Stomach (tissue), 9 donors: ENCODE data around the gene STK33. TPM values are rescaled to one million over a fixed set of nuclear protein-coding genes. Genes with fewer than 3 reads are reported as not detected.

Source experiments
- DNase-seq, 2 donors: peaks; one replicate each; pipeline versions ENCODE4 v3.0.0 to v3.0.0-alpha.2; 2013 to 2019
- H3K27ac ChIP-seq, 5 donors: fragments of 200-600 bp in 4 of 5; sonication (generic) in 4 of 5; one replicate each; pipeline ENCODE4 v1.5.1; 2013 to 2019; ENCODE audit warnings: mild to moderate bottlenecking in 1 of 5, moderate library complexity in 1 of 5
- H3K27me3 ChIP-seq, 3 donors: fragments of 200-600 bp; sonication (generic); one replicate each; pipeline ENCODE4 v1.5.1; 2017 to 2019; ENCODE audit warnings: mixed run types in 1 of 3
- H3K36me3 ChIP-seq, 4 donors: fragments of 200-600 bp; sonication (generic); 1 replicate in 3 of 4; 2 replicates in 1 of 4; pipeline ENCODE4 v1.5.1; 2016 to 2019
- H3K4me1 ChIP-seq, 4 donors: fragments of 200-600 bp; sonication (generic); one replicate each; pipeline ENCODE4 v1.5.1; 2016 to 2019
- H3K4me3 ChIP-seq, 4 donors: fragments of 200-600 bp; sonication (generic) in 3 of 4; one replicate each; pipeline ENCODE4 v1.5.1; 2016 to 2019; ENCODE audit warnings: mild to moderate bottlenecking in 1 of 4
- H3K9me3 ChIP-seq, 4 donors: fragments of 200-600 bp; sonication (generic); one replicate each; pipeline ENCODE4 v1.5.1; 2016 to 2019
- EP300 ChIP-seq: sonication (generic); formaldehyde crosslinking; IDR thresholded peaks from one replicate; pipeline ENCODE4 v1.6.1; 2017; ENCODE audit warnings: antibody characterized with exemption
- POLR2A ChIP-seq, 4 donors: fragments of 450-650 bp; IDR thresholded peaks; one replicate each; pipeline ENCODE4 v1.6.1; 2016; ENCODE audit warnings: antibody characterized with exemption in 4 of 4, control low read depth in 2 of 4, mild to moderate bottlenecking in 1 of 4, moderate library complexity in 1 of 4
- POLR2AphosphoS5 ChIP-seq, 3 donors: sonication (generic); formaldehyde crosslinking; IDR thresholded peaks; one replicate each; pipeline ENCODE4 v1.6.1; 2016; ENCODE audit warnings: antibody characterized with exemption in 3 of 3
- WGBS, 5 donors: extraction: QIAGEN DNeasy Blood & Tissue Kit in 3 of 5; methylation state at CpG; one replicate each; pipeline versions ENCODE4 v1.1.5 to v1.1.7; 2013 to 2018; 5-methylcytosine and 5-hydroxymethylcytosine counted together
- intact Hi-C: fragments of 100-400 bp; cut with DNase I; formaldehyde crosslinking; loops from one replicate; pipeline ENCODE4 v1.15.1; 2023; ENCODE audit warnings: low total_unique reads
- polyA plus RNA-seq, 3 donors: library from polyadenylated mRNA; stranded (reverse); fragments of 200-250 nt; gene quantifications; one replicate each; pipeline ENCODE4 v1.2.3, GENCODE V29; 2013
- total RNA-seq, 5 donors: library from RNA; depleted of rRNA; stranded (reverse); fragments of >200 nt; gene quantifications; one replicate each; pipeline versions ENCODE4 v1.1.0 to v1.2.3, GENCODE V29; 2014 to 2016
- TF ChIP-seq, protein P1 (sequence below), 7 experiments: fragments of 450-650 bp in 4 of 7; fragments of 200-600 bp in 3 of 7; sonication (generic) in 3 of 7; IDR thresholded peaks; one replicate each; pipeline ENCODE4 v1.5.1; 2016 to 2019; ENCODE audit warnings: antibody characterized with exemption in 7 of 7, control low read depth in 2 of 7, mild to moderate bottlenecking in 1 of 7
- donor health status: healthy with polysubstance abuse.
- donor health status: Bipolar disorder and iron deficiency.
- donor health status: healthy.

Gene STK33
- total and polyA plus RNA-seq, 8 donors, result 3.1 to 21.3 (median 10.9) TPM; not detected in 1

DNA sequence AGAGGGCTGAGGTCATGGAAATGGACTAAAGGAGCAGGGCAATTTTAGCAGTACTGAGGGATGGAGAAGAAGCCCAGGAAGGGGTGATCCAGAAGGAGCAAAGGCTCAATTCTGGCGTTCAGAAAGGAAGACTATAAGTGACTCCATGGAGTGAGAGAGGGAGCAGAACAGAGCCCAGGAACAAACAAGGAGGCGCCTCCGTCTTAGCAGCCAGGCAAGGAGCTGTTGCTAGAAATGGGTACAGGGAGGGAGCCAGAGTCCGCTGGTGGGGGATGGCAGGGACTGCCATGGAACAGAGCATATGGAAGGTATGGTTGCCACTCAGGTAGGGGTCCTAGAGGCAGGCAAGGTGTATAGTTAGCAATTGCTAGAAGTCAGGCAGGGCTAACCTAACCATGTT, 20.5 kb upstream of the STK33 start:
- no peaks in the 10 kb centered on the region for H3K27me3 ChIP-seq
- H3K36me3 ChIP-seq, result peaks cover 9 to 68% (median 45%) of the 10 kb centered on the region in 4 donors
- TF ChIP-seq, protein P1, sequence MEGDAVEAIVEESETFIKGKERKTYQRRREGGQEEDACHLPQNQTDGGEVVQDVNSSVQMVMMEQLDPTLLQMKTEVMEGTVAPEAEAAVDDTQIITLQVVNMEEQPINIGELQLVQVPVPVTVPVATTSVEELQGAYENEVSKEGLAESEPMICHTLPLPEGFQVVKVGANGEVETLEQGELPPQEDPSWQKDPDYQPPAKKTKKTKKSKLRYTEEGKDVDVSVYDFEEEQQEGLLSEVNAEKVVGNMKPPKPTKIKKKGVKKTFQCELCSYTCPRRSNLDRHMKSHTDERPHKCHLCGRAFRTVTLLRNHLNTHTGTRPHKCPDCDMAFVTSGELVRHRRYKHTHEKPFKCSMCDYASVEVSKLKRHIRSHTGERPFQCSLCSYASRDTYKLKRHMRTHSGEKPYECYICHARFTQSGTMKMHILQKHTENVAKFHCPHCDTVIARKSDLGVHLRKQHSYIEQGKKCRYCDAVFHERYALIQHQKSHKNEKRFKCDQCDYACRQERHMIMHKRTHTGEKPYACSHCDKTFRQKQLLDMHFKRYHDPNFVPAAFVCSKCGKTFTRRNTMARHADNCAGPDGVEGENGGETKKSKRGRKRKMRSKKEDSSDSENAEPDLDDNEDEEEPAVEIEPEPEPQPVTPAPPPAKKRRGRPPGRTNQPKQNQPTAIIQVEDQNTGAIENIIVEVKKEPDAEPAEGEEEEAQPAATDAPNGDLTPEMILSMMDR (IDR thresholded peaks at IDR 0.05), result no peak
- TF ChIP-seq POLR2A (IDR thresholded peaks at IDR 0.05) (no peak), POLR2AphosphoS5 (IDR thresholded peaks at IDR 0.05) (no peak), EP300 (no peak)
- H3K9me3 ChIP-seq, result no peaks in the 10 kb centered on the region
- no peak overlapping the region for H3K4me3 ChIP-seq
- H3K27ac ChIP-seq, result no peak overlapping the region
- DNase-seq, result no peak
- H3K4me1 ChIP-seq, result no peaks in the 10 kb centered on the region
- intact Hi-C loops, result no loop called here
- 90 to 95% (median 95%) methylated on average over 4 of the region's 4 CpGs for WGBS, 5 donors

DNA sequence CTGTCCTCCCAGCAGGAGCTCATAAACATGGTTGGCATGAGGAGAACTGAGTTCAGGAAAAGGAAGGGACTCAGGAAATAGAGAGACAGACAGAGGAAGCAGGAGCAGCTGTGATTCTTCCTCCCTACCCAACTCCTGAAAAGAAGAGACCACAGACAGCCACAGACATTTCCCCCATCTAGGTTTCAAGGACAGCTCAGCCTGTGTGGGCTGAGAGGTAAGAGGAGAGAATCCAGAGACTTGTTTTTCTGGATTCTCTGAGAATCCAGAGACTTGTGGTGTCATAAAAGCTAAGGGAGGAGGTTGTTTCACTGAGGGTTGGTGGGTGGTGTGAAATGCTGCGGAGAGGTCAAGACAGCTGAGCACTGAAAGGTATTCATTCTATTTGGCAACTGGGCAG, 19.0 kb upstream of the STK33 start:
- intact Hi-C loops, result no loop called here
- Histone ChIP-seq H3K4me3 (no peak overlapping the region), H3K27ac (no peak overlapping the region), H3K27me3 (no peaks in the 10 kb centered on the region), H3K4me1 (no peaks in the 10 kb centered on the region), H3K36me3 (peaks cover 2 to 53% (median 31%) of the 10 kb centered on the region in 4 donors), H3K9me3 (no peaks in the 10 kb centered on the region)
- TF ChIP-seq POLR2AphosphoS5 (IDR thresholded peaks at IDR 0.05) (no peak), POLR2A (IDR thresholded peaks at IDR 0.05) (no peak), EP300 (no peak)
- TF ChIP-seq, protein P1 (IDR thresholded peaks at IDR 0.05), result no peak
- DNase-seq, result no peak
- 81 to 100% (median 92%) methylated on average over 1 of the region's 1 CpG for WGBS, 5 donors

DNA sequence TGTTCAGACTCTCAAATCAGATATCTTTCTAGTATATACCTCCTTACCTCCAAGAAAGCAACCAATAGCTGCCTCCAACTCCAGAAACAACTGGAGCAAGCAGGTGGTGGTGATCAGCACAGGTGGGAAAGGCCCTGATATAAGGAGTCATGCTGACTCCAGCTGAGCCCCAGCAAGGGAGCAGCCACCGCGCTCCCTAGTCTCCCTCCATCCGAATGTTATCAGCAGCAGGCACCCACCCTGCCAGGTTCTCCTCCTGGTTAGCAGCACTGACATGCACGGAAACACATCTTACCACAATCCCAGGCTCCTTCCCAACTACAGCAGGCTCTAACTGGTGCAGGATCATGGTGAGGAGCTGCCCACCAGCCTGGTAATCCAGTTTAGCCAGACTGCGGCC, 18.5 kb upstream of the STK33 start:
- Histone ChIP-seq H3K27ac (no peak overlapping the region), H3K4me3 (no peak overlapping the region), H3K36me3 (peaks cover 0 to 48% (median 26%) of the 10 kb centered on the region in 4 donors), H3K27me3 (no peaks in the 10 kb centered on the region), H3K4me1 (no peaks in the 10 kb centered on the region), H3K9me3 (no peaks in the 10 kb centered on the region)
- 78 to 92% (median 90%) methylated on average over 5 of the region's 5 CpGs for WGBS, 5 donors
- intact Hi-C loops, result no loop called here
- TF ChIP-seq, protein P1 (IDR thresholded peaks at IDR 0.05), result no peak
- no peak for TF ChIP-seq EP300
- no peak for DNase-seq

DNA sequence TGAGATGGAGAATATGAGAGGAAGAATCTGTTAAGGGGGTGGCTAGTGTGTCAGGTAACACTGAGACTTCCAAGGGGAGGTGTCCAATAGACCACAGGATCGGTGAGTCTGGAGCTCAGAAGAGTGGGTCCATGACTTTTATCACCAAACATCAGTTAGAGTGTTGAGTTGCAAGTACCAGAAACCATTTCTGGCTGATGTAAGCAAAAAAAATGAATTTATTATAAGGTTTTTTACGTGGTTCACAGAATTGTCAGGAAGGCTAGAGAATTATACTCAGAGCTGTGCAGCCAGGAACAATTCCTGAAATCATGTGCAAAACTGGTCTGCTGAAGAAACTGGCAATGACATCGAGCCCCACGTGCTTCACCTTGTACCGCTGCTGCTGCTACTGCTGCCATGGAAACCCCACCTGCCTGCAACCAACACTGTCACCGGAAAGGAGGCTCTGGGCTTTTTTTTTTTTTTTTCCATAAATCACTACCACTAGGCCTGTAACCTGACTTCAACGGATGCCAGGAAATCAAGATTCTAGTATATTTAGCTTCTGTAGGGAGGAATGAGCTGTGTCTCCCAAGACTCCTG, 16.6 kb upstream of the STK33 start:
- no peaks in the 10 kb centered on the region for H3K4me1 ChIP-seq
- peaks cover 0 to 29% (median 7%) of the 10 kb centered on the region in 4 donors for H3K36me3 ChIP-seq
- no peaks in the 10 kb centered on the region for H3K27me3 ChIP-seq
- 41 to 67% (median 50%) methylated on average over 7 of the region's 7 CpGs for WGBS, 5 donors
- peak overlapping the region in 1 of 5 donors; percentile 68 for H3K27ac ChIP-seq
- no peak overlapping the region for H3K4me3 ChIP-seq
- H3K9me3 ChIP-seq, result no peaks in the 10 kb centered on the region
- peak in 1 of 2 donors; percentile 75 for DNase-seq
- intact Hi-C loops, result no loop called here
- TF ChIP-seq POLR2A (IDR thresholded peaks at IDR 0.05) (no peak), EP300 (no peak), POLR2AphosphoS5 (IDR thresholded peaks at IDR 0.05) (no peak)
- TF ChIP-seq, protein P1 (IDR thresholded peaks at IDR 0.05), result no peak
